Suprapubic skin (tissue), 4 donors: ENCODE measurements around the gene GPATCH4. TPM values are rescaled to one million over a fixed set of nuclear protein-coding genes. Genes with fewer than 3 reads are reported as not detected.
A peak's percentile ranks its signal among the peaks of the same experiment; 100 is the strongest.

Source experiments
- DNase-seq, 2 donors: peaks; one replicate each; pipeline ENCODE4 v3.0.0-alpha.2; 2019; ENCODE audit warnings: low spot score in 2 of 2
- H3K27ac ChIP-seq: fragments of 200-600 bp; sonication (generic); one replicate; pipeline ENCODE4 v1.5.1; 2019
- H3K27me3 ChIP-seq: fragments of 200-600 bp; sonication (generic); one replicate; pipeline ENCODE4 v1.5.1; 2019
- H3K36me3 ChIP-seq: fragments of 200-600 bp; sonication (generic); one replicate; pipeline ENCODE4 v1.5.1; 2019
- H3K4me1 ChIP-seq: fragments of 200-600 bp; sonication (generic); one replicate; pipeline ENCODE4 v1.5.1; 2019
- H3K4me3 ChIP-seq: fragments of 200-600 bp; sonication (generic); one replicate; pipeline ENCODE4 v1.5.1; 2019; ENCODE audit warnings: mild to moderate bottlenecking
- H3K9me3 ChIP-seq: fragments of 200-600 bp; sonication (generic); one replicate; pipeline ENCODE4 v1.5.1; 2019
- CTCF ChIP-seq, 2 donors: fragments of 200-600 bp in 1 of 2; fragments of 450-650 bp in 1 of 2; sonication (generic) in 1 of 2; IDR thresholded peaks; one replicate each; pipeline ENCODE4 v1.5.1; 2016 to 2019; ENCODE audit warnings: antibody characterized with exemption in 2 of 2, mild to moderate bottlenecking in 1 of 2, moderate library complexity in 1 of 2
- EP300 ChIP-seq: sonication (generic); formaldehyde crosslinking; IDR thresholded peaks from one replicate; pipeline ENCODE4 v1.6.1; 2017; ENCODE audit warnings: antibody characterized with exemption
- POLR2A ChIP-seq, 2 donors: fragments of 450-650 bp; IDR thresholded peaks; one replicate each; pipeline ENCODE4 v1.6.1; 2017; ENCODE audit warnings: antibody characterized with exemption in 2 of 2, mild to moderate bottlenecking in 2 of 2, moderate library complexity in 2 of 2
- POLR2AphosphoS5 ChIP-seq, 3 donors: sonication (generic); formaldehyde crosslinking; IDR thresholded peaks; one replicate each; pipeline ENCODE4 v1.6.1; 2017; ENCODE audit warnings: antibody characterized with exemption in 3 of 3
- WGBS: methylation state at CpG from one replicate; pipeline ENCODE4 v1.1.5; 2018; 5-methylcytosine and 5-hydroxymethylcytosine counted together
- total RNA-seq, 4 donors: library from RNA; depleted of rRNA; stranded (reverse); fragments of >200 nt; gene quantifications; one replicate each; pipeline ENCODE4 v1.1.0, GENCODE V29; 2016

Gene GPATCH4
- total RNA-seq, 4 donors from 2014 or later, result 15.9 to 25.1 (median 20.5) TPM

- no peaks in the 10 kb centered on the region for H3K9me3 ChIP-seq
- peaks cover 20% of the 10 kb centered on the region for H3K36me3 ChIP-seq
- H3K27ac ChIP-seq, result peak overlapping the region; percentile 70
- 58% methylated on average over 12 of the region's 12 CpGs for WGBS
- DNase-seq, result no peak
- TF ChIP-seq POLR2AphosphoS5 (IDR thresholded peaks at IDR 0.05) (no peak), EP300 (no peak), CTCF (IDR thresholded peaks at IDR 0.05) (no peak), POLR2A (IDR thresholded peaks at IDR 0.05) (no peak)
- peaks cover 24% of the 10 kb centered on the region for H3K4me1 ChIP-seq
- no peaks in the 10 kb centered on the region for H3K27me3 ChIP-seq
- H3K4me3 ChIP-seq, result peak overlapping the region; percentile 67
Observed at GRCh38 chr1:156601892-156602291, 613 bp upstream of the GPATCH4 start.

DNA sequence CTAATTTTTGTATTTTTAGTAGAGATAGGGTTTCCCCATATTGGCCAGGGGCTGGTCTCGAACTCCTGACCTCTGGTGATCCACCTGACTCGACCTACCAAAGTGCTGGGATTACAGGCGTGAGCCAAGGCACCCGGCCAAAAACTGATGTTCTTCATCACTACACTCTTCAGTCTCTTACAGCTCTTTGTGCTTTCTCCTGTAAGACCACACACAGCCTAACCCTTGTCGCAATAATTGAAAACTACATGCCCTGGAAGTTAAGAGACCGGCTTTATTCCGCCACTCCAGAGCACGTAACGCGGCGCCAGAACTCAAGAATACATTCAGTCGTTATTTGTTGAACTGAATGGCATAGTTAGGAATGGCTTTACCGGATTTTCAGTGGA is 552 bp downstream of the GPATCH4 start:
- Histone ChIP-seq H3K9me3 (no peaks in the 10 kb centered on the region), H3K27ac (peak overlapping the region; percentile 70), H3K36me3 (peaks cover 32% of the 10 kb centered on the region), H3K27me3 (no peaks in the 10 kb centered on the region), H3K4me1 (peaks cover 24% of the 10 kb centered on the region), H3K4me3 (peak overlapping the region; percentile 67)
- no peak for DNase-seq
- 4% methylated on average over 13 of the region's 13 CpGs for WGBS
- TF ChIP-seq POLR2AphosphoS5 (IDR thresholded peaks at IDR 0.05) (no peak), POLR2A (IDR thresholded peaks at IDR 0.05) (no peak), EP300 (no peak), CTCF (IDR thresholded peaks at IDR 0.05) (no peak)

DNA sequence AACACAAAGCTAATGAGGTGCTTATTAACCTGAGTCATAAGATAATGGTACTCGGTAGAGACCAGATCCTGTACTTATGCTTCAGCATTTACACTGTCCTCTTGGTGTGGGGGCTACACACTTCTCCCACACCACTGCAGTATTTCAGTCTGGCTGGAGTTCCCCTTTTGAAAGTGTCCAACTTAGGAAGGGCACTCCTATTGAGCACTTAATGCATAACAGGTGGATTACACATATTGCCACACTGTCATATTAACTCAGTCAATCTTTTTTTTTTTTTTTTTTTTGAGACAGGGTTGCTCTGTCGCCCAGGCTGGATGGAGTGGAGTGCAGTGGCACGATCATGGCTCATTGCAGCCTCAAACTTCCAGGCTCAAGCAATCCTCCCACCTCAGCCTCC is 1.5 kb downstream of the GPATCH4 start:
- 59% methylated on average over 3 of the region's 3 CpGs for WGBS
- H3K4me1 ChIP-seq, result peaks cover 24% of the 10 kb centered on the region
- peaks cover 41% of the 10 kb centered on the region for H3K36me3 ChIP-seq
- no peaks in the 10 kb centered on the region for H3K27me3 ChIP-seq
- DNase-seq, result no peak
- no peak overlapping the region for H3K27ac ChIP-seq
- no peaks in the 10 kb centered on the region for H3K9me3 ChIP-seq
- H3K4me3 ChIP-seq, result no peak overlapping the region
- TF ChIP-seq POLR2AphosphoS5 (IDR thresholded peaks at IDR 0.05) (no peak), POLR2A (IDR thresholded peaks at IDR 0.05) (no peak), CTCF (IDR thresholded peaks at IDR 0.05) (no peak), EP300 (no peak)

DNA sequence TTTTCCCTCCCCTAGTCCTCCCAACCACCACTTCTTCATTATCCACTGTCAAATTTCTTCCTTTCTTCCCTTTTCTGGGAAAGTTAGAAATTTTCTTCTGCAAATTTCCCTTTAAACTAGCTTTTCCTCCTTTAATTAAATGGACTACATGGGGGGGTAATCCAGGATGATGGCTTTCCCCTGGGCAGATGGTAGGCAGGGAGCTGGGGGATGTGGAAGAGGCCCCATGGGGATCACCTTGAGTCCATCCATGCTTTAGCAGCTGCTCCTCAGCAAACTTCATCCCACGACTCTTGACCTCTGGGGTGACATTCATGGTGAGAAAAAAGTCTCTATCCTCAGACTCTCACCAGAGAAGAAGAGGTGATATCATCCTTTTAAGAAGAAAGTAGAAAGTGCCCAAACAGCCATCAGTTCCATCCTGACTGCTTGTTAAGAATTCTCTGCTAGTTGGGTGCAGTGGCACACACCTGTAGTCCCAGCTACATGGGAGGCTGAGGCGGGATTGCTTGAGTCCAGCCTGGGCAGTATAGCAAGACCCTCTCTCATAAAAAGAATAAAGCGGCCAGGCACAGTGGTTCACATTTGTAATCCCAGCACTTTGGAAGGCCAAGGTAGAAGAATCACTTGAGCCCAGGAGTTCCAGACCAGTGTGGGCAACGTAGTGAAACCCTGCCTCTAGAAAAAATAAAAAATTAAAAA is 2.4 kb downstream of the GPATCH4 start:
- H3K4me1 ChIP-seq, result peaks cover 24% of the 10 kb centered on the region
- TF ChIP-seq POLR2A (IDR thresholded peaks at IDR 0.05), result no peak
- no peak for TF ChIP-seq POLR2AphosphoS5 (IDR thresholded peaks at IDR 0.05)
- TF ChIP-seq EP300, result no peak
- no peak for TF ChIP-seq CTCF (IDR thresholded peaks at IDR 0.05)
- peaks cover 50% of the 10 kb centered on the region for H3K36me3 ChIP-seq
- H3K27ac ChIP-seq, result no peak overlapping the region
- no peaks in the 10 kb centered on the region for H3K27me3 ChIP-seq
- H3K4me3 ChIP-seq, result no peak overlapping the region
- WGBS, result 91% methylated on average over 4 of the region's 4 CpGs
- DNase-seq, result no peak
- no peaks in the 10 kb centered on the region for H3K9me3 ChIP-seq

DNA sequence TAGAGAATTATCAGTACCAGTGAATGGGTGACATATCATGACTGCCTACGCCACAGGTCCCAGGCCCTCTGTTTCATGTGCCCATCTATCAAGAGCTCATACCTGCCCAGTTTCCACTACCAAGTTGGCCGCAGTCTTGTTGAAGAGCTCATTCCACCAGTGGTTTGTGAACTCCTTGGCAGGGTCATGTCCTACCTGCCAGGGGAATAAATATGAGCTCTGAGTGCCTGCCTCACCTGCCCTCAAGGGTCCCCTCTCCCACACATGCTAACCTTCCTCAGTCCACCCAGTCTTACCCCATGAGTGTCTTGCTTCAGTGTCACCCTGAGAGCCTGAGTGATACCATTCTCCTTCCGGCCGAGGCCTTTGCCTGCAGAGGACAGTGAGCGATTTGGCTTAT is 3.2 kb downstream of the GPATCH4 start:
- TF ChIP-seq POLR2A (IDR thresholded peaks at IDR 0.05) (no peak), POLR2AphosphoS5 (IDR thresholded peaks at IDR 0.05) (no peak), EP300 (no peak), CTCF (IDR thresholded peaks at IDR 0.05) (no peak)
- peaks cover 57% of the 10 kb centered on the region for H3K36me3 ChIP-seq
- WGBS, result 90% methylated on average over 5 of the region's 5 CpGs

More for the DNA sequence above, 3.2 kb downstream of the GPATCH4 start:
- DNase-seq, result no peak
- no peak overlapping the region for H3K27ac ChIP-seq
- H3K4me3 ChIP-seq, result no peak overlapping the region
- H3K9me3 ChIP-seq, result no peaks in the 10 kb centered on the region
- H3K27me3 ChIP-seq, result no peaks in the 10 kb centered on the region
- H3K4me1 ChIP-seq, result peaks cover 24% of the 10 kb centered on the region
